SK-MEL-5 (cell line): Measurements from ENCODE around the gene MYBPH. TPM values are rescaled to one million over a fixed set of nuclear protein-coding genes. Genes with fewer than 3 reads are reported as not detected.

Experiments used
- DNase-seq: peaks from one replicate; pipeline ENCODE4 v3.0.0-alpha.2; 2016; ENCODE audit warnings: low read depth, low spot score
- in situ Hi-C: cut with HindIII; loops from 2 replicates; pipeline ENCODE4 v1.10.0; 2016; ENCODE audit warnings: low sequenced_read_pairs, high pct_unique_total_duplicates, low pct_unique_long_range_greater_than_20kb
- polyA plus RNA-seq, 2 experiments: library from polyadenylated mRNA; depleted of rRNA; stranded (reverse); fragments of >200 nt; gene quantifications; 2 replicates each; pipeline ENCODE4 v1.2.3, GENCODE V29; 2015
- total RNA-seq: library from RNA; depleted of rRNA; stranded (reverse); fragments of >200 nt; shearing (Covaris generic); gene quantifications from 2 replicates; pipeline ENCODE4 v1.2.3, GENCODE V29; 2014; rRNA removed

Gene MYBPH, protein sequence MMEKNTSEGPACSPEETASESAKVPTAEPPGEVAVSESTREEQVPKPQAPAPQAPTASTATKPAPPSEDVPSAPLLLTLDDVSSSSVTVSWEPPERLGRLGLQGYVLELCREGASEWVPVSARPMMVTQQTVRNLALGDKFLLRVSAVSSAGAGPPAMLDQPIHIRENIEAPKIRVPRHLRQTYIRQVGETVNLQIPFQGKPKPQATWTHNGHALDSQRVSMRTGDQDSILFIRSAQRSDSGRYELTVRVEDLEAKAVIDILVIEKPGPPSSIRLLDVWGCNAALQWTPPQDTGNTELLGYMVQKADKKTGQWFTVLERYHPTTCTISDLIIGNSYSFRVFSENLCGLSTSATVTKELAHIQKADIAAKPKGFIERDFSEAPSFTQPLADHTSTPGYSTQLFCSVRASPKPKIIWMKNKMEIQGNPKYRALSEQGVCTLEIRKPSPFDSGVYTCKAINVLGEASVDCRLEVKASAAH
- not detected in 2 replicates for total RNA-seq
- not detected in 2 replicates for polyA plus RNA-seq (2015; cell fraction: cytosol; rRNA removed)
- not detected in 2 replicates for polyA plus RNA-seq (2015; cell fraction: nucleus; rRNA removed)

DNA sequence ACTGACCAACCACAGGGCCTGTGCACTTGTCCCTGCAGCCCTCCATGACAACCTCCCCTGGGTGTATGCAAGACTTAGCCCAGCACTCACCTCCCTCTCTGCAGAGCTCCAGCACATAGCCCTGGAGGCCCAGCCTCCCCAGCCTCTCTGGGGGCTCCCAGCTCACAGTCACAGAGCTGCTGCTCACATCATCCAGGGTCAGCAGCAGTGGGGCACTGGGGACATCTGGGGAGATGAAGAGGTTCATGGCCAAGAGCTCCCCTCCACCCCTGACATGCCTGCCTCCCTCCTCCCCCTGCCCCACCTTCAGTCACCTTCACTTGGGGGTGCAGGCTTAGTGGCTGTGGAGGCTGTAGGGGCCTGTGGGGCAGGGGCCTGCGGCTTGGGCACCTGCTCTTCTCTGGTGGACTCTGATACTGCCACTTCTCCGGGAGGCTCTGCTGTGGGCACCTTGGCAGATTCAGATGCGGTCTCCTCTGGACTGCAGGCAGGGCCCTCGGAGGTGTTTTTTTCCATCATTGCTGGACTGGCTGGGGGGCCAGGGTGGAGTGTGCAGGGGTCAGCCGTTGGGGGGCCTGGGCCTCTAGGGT lies at the start of gene MYBPH:
TSS of gene MYBPH (minus strand) at position 590 of the 590 bp plus-strand sequence. CDS start at position 519, 71 bp downstream.
- in situ Hi-C loops = no loop called here
- no peak for DNase-seq

DNA sequence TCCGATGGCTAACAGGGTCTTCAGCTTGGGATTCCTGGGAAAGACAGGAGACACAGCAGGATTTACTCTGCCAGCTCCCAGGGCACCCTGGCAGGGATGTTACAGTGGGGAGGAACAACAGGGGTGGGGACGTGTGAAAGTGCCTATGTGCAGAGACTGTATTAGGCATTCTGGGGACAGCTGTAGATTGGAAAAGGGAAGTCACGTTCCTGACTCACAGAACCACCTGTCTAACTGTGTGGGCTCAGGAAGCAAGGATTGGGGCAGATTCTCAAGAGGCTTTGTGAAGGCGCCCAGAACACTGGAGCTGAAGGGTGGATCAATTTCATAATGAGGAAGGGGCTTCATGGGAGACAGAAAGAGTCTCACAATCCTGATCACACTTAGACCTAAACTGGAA lies 49.4 kb upstream of the MYBPH start:
- DNase-seq = no peak
- in situ Hi-C loops = no loop called here

DNA sequence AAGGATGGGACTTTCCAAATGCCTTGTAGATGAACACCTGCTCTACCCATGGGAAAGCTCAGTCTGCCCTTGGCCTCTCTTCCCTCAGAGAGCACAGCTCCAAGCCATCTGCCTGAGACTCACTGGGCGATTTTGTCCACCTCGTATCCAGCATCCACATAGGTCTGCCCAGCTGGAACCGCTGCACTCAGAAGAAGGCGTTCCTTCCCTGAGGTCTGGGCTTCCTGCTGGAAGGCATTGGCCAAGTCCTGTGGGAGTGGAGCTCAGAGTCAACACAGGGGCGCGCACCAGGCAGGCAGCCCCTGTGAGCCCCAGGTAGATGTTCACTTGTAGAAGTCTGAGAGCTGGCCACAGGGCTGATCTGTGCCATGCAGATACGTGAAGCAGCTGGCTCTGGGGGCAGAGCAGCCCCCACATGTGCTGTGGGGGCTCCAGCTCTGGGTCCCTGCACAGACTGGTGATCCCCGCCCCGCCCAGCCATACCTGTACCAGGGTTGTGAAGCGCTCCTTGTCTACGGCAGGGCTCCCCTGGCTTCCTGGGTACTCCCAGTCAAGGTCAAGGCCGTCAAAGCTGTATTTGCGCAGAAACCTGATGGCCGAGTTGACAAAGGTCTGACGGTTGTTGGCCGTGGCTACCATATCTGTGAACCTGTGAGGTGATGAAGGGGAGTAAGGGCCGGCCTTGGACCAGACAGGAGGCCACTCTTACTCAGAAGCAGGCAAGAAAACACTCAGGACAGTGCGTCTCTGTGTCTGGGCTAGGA lies 47.6 kb upstream of the MYBPH start:
- no peak for DNase-seq
- in situ Hi-C loops = no loop called here

DNA sequence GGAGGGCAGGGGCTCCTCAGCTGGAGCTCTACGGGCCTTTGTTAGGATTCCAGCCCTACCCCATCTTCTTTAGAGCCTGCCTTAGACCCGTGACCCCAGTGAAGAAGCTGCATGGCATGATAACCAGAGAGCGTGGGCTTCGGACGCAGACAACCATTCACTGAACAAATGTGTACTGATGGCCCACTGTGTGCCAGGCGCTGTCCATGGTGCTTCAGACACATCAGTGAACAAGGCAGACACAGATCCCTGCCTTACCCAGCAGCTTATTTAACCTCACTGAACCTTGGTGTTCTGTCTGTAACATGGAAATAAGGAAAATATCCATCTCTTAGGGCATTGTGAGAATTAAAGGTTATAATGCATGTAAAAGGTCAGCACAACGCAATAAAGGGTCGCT lies 44.3 kb upstream of the MYBPH start:
- DNase-seq = no peak
- in situ Hi-C loops = no loop called here

DNA sequence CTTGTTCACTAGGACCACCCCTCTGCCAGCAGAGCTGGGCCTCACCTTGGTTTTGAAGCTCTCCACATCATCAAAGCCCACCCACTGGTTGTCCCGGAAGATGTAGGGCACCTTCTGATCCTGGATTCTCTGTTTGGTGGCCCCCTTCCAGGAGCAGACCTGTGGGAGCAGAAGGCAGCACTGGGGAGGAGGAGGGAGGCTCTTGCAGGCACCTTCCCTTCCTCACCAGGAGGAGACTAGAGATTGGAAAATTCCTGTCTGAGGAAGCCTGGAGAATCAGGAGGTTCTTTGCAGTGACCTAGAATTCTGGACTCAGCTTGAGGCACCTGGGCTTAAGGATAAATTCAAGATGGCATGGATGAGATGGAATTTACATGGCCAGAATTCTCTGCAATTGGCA lies 43.5 kb upstream of the MYBPH start:
- DNase-seq = no peak
- in situ Hi-C loops = no loop called here

DNA sequence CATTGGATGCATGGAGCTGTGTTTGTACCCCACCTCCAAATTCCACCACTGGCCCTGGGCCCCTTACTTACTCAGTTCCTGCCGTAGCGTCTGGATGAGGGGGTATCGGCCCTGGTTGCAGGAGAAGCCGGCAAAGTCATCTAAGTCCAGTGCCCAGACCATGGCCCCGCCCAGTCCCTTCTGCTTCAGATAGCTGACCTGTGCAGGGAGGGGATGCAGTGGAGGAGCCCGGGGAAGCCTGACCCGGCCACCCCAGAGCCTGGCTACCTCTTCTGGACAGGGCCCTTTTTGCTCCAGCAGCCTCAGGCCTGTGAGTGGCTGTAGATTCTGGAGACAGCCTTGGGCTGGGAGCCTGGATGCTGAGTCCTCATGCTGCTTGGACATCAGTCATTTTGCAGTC lies 42.0 kb upstream of the MYBPH start:
- in situ Hi-C loops = no loop called here
- DNase-seq = no peak

DNA sequence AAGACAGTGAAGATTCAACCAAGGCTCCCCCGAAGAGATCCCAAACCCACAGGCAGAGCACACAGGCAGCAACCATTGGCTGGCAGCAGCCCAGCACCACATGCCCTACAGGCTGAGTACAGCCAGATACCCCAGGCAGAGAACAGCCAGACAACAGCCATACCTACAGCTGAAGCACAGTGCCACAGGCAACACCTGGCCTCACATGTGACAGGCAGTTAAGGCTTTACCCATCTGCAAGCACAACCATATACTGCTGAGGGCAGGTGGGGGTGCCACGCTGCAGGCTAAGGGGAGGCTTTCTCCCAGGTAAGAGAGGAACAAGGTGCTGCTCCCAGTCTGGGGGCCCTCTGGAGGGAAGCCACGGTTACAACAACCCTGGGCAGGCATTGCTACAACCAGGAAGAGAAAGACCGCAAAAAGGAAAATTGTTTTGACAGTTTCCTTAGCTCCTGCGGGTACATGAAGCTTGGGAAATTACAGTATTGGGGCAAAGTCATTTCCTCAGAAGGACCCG lies 41.6 kb upstream of the MYBPH start:
- in situ Hi-C loops = no loop called here
- no peak for DNase-seq

DNA sequence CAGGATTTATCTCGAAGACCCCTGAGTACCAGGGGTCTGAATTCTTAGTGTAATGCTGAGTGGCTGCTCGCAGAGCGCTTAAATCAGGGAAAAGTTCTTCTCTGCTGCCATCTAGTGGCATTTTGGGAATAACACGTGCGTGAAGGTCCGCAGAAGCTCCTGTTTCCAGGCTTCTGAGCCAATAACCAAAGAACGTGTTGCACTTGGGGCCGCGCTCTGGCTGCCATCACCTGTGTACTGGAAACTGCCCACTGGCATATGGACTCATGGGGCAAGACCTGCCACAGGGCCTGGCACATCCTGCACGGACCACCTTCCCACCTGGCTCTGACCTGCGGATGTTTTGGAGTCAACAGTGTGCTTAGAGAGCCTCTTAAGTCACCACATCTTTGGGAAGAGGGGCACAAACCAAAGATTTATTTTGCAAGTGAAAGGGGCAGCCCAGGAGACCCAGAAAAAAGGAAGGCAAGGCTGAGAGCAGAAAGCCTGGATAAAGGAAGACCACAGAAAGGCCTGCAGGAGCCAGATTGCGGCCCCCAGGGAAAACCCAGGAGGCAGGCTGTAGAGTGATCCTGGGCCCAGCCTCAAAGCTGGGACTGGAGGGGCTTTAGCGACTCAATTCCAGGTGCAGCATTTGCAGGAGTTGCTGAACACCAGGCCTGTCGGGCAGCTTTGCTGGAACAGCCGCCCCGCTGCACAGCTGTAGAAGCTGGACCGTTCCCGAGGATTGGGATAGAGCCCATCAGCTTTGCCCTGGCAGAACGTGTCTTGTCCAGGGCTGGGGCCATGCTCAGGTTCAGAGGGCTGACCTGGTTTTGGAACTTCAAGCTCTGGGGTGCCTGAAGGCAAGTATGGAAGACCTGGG lies 40.9 kb upstream of the MYBPH start:
- in situ Hi-C loops = no loop called here
- peak; percentile 76 for DNase-seq

DNA sequence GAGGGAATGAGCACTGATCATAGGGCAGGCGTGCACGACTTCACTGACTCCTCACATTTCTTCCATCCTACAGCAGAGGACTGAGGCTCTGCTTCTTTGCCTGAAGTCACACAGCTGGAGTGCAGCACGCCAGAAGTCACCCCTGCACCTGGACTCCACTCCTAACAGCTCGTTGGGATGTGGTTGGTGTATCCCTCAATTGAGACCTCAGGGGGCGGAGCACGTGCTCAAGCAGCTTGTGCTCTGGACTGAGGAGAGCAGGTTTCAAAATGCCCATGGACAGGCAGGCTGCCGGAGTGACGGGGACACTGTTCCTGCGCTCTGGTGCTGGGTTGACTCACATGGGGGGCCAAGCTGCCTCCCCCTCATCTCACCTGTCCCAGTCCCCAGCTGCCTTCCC lies 39.9 kb upstream of the MYBPH start:
- DNase-seq = no peak

DNA sequence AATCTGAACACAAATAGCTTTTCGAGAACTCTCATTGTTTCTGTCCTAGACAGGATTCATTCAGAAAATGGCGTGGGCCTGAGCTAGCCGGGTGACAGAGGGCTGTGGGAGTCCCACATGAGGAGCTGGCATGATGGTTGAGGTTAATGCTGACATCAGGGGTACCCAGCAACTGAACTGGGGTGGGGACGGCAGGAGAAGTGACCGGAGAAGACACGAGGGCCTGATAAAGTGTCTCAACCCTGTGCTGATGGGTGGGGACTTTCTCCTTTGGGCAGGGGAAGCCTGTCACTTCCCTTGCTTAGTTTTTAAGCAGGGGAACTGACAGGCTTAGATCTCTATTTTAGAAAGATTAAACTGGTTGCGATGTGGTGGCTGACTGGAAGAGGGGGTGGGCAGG lies 39.2 kb upstream of the MYBPH start:
- no peak for DNase-seq
- in situ Hi-C loops = no loop called here

More for the DNA sequence above, 39.9 kb upstream of the MYBPH start:
- in situ Hi-C loops = no loop called here

DNA sequence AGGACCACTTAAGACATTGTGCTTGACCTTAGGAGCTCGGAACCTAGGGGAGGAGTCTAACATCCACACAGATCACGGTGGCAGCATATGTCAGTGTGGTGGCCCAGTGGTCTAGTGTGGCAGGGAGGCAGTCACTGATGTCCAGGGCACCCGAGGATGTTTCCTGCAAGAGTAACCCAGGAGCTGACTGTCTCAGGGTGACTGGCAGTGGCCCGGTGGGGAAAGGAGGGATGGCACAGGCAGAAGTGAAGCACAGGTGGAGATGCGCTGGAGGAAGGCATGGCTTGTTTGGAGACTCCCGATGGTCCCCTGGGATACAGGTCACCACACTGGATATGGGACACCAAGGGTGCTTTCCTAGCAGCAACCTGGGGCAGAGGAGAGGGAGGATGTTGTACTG lies 37.5 kb upstream of the MYBPH start:
- DNase-seq = no peak

DNA sequence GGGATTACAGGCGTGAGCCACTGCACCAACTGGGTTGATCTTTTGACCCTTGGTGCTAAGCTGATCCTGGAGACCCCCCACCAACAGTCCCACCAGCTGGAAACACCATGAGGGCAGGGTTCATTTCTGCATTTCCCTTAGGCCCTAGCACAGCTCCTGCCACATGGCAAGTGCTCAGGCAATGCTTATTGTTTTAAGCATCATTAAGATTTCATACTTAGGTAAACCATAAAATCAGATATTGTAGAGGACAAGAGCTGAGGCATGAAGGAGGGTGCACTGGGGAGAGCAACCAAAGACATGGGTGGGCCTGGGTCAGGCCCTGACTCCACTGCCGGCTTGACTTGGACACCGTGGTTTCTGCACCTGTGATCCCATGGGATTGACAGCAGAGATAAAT lies 36.2 kb upstream of the MYBPH start:
- in situ Hi-C loops = no loop called here
- no peak for DNase-seq

More for the DNA sequence above, 37.5 kb upstream of the MYBPH start:
- in situ Hi-C loops = no loop called here

DNA sequence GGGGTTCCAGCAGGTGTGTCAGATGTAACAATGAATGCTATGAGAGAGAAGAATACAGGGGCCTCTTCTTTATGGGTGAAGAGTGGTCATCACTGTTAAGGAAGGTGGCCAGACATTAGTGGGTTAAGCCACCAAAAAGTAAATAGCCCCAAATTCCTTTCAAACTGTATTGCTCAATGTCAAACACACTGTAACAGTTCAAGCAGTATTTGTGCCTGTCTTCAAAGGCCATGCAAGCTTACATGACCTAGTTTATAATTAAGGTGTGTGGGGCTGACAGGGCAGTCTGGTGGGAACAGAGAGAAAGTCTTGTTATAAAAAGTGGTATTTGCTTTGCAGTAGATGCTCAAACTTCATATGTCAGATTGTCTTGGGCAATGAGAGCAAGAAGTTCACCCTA lies 35.4 kb upstream of the MYBPH start:
- in situ Hi-C loops = no loop called here
- no peak for DNase-seq

DNA sequence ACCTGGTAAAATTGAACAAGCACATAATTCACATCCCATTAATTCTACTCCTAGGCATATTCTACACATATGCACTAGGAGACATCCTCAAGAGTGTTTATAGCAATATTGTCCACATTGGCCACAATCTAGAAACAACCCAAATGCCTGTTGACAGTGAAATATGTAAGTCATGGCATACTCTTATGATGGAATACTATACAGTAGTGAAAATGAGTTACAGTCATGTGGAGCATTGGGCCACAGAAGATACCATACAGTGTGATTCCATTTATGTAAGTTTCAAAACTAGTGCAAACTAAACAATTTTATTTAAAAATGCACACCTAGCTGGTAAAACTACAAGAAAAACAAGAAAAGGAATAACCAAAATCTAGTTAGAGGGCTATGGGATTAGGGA lies 34.7 kb upstream of the MYBPH start:
- DNase-seq = no peak
- in situ Hi-C loops = no loop called here

DNA sequence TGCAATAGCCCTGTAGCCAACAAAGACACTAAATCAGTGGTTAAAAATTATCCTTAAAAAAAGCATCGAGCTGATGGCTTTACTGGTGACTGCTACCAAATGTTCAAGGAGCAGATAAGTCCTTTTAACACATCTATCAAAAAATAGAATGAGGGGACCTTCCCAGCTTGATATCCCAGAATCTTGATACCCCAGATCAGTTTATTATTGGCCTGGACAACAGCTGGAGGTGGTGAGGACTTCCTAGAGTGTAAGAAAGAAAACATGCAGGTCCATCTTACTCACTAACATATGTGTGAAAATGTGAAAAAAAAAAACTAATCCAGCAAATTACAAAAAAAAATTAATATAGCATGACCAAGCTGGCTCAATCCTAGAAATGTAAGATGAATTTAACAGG lies 32.6 kb upstream of the MYBPH start:
- in situ Hi-C loops = no loop called here
- no peak for DNase-seq

DNA sequence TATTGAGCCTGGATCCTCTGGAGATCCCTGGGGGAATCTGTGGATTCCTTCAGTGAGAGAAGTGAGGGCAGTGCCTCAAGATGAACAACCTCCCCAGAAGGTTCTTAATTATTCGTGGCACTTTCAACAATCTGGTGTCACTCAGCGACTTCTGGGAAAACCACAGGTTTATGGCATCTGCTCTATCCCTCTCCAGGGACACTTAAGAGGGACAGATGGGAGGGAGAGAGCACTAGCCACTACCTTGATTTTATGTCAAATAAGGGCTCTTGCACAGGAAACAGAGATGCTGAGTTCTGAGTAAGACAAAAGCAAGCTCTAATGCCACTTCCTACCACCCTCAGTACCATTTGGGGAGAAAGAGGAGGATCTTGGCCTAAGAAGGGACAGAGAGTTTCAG lies 32.1 kb upstream of the MYBPH start:
- no peak for DNase-seq
- in situ Hi-C loops = no loop called here

DNA sequence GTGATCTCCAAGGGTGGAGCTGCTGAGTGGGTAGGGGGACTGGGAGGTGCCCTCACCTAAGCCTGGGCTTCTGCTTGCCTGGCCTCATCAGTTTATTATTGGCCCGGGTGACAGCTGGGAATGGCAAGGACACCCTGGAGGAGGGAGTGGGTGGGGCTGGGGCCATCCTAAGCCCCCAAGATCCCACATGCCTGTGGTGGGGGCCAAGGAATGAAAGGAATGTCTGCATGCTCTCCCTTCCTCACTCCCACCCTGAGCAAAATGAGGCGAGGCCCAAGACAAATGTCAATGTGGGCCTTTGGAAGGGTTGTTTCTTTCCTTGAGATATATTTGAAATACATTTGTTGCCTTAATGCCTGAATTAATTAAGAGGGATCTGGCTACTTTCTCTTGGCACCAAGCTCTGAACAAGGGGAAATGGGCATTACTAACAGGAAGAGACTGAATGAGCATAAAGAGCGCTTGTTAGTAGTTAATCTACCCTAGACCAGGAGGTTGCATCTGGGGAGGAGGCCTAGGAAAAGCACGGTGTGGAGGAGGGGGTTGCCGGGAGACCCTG lies 30.6 kb upstream of the MYBPH start:
- in situ Hi-C loops = no loop called here
- DNase-seq = no peak
